ENCODE data around the gene BRAT1. TPM values are rescaled to one million over a fixed set of nuclear protein-coding genes. Genes with fewer than 3 reads are reported as not detected.

BRAT1 gene
- total and polyA plus RNA-seq, 5 donors from 2014 or later: 21.4 to 36.6 (median 31.3) TPM

- Histone ChIP-seq H3K27me3 (ENCODE audit: control insufficient read depth, insufficient read depth, low read length) (no peaks in the 10 kb centered on the region), H3K4me3 (ENCODE audit: low read depth, low read length) (no peak overlapping the region), H3K9me3 (ENCODE audit: control insufficient read depth in 2 of 2, low read length in 2 of 2) (no peaks in the 10 kb centered on the region), H3K36me3 (ENCODE audit: control insufficient read depth, insufficient read depth, low read length) (no peaks in the 10 kb centered on the region), H3K27ac (ENCODE audit: insufficient read depth, low read length, poor library complexity, severe bottlenecking) (peak overlapping the region; percentile 98), H3K4me1 (ENCODE audit: control insufficient read depth, insufficient read depth, low read length, poor library complexity, severe bottlenecking) (peaks cover 70% of the 10 kb centered on the region)
- H3K36me3 Mint-ChIP-seq: no peaks in the 10 kb centered on the region
- H3K27me3 Mint-ChIP-seq: peaks cover 4% of the 10 kb centered on the region
- H3K4me3 Mint-ChIP-seq: peak overlapping the region in 3 of 4 donors; percentile 84 to 95 (median 88)
- DNase-seq (peak; percentile 60 to 94 (median 79)), ATAC-seq (ENCODE audit: low read depth in 2 of 2) (peak; percentile 57 to 67)
- H3K9me3 Mint-ChIP-seq: no peaks in the 10 kb centered on the region
- peak overlapping the region; percentile 94 to 98 (median 97) for H3K27ac Mint-ChIP-seq
- H3K4me1 Mint-ChIP-seq: peaks cover 0 to 42% (median 27%) of the 10 kb centered on the region in 4 donors
These were observed 44.2 kb downstream of the BRAT1 start for GRCh38 chr7:2510909-2511768.

- no peaks in the 10 kb centered on the region for H3K36me3 ChIP-seq (ENCODE audit: control insufficient read depth, insufficient read depth, low read length)
- no peaks in the 10 kb centered on the region for H3K36me3 Mint-ChIP-seq
- H3K27ac ChIP-seq (ENCODE audit: insufficient read depth, low read length, poor library complexity, severe bottlenecking): peak overlapping the region; percentile 98
- no peaks in the 10 kb centered on the region for H3K27me3 ChIP-seq (ENCODE audit: control insufficient read depth, insufficient read depth, low read length)
- H3K9me3 ChIP-seq (ENCODE audit: control insufficient read depth in 2 of 2, low read length in 2 of 2): no peaks in the 10 kb centered on the region
- peak overlapping the region; percentile 94 to 98 (median 97) for H3K27ac Mint-ChIP-seq
- H3K4me1 Mint-ChIP-seq: peaks cover 0 to 42% (median 27%) of the 10 kb centered on the region in 4 donors
- peak overlapping the region in 3 of 4 donors; percentile 84 to 95 (median 88) for H3K4me3 Mint-ChIP-seq
- peaks cover 70% of the 10 kb centered on the region for H3K4me1 ChIP-seq (ENCODE audit: control insufficient read depth, insufficient read depth, low read length, poor library complexity, severe bottlenecking)
- peaks cover 4% of the 10 kb centered on the region for H3K27me3 Mint-ChIP-seq
- ATAC-seq (ENCODE audit: low read depth in 2 of 2): no peak
- H3K4me3 ChIP-seq (ENCODE audit: low read depth, low read length): no peak overlapping the region
- H3K9me3 Mint-ChIP-seq: no peaks in the 10 kb centered on the region
- no peak for DNase-seq
These were observed 45.1 kb downstream of the BRAT1 start for GRCh38 chr7:2510130-2510776.

GRCh38 chr7:2509298-2509906, 45.9 kb downstream of the BRAT1 start:
- H3K4me3 ChIP-seq (ENCODE audit: low read depth, low read length): peak overlapping the region; percentile 55
- Mint-ChIP-seq H3K4me3 (peak overlapping the region in 3 of 4 donors; percentile 87 to 93 (median 88)), H3K27ac (peak overlapping the region; percentile 94 to 98 (median 97)), H3K36me3 (no peaks in the 10 kb centered on the region), H3K4me1 (peaks cover 0 to 42% (median 27%) of the 10 kb centered on the region in 4 donors), H3K27me3 (peaks cover 4% of the 10 kb centered on the region), H3K9me3 (no peaks in the 10 kb centered on the region)
- DNase-seq (no peak), ATAC-seq (ENCODE audit: low read depth in 2 of 2) (no peak)
- H3K27ac ChIP-seq (ENCODE audit: insufficient read depth, low read length, poor library complexity, severe bottlenecking): peak overlapping the region; percentile 98
- no peaks in the 10 kb centered on the region for H3K27me3 ChIP-seq (ENCODE audit: control insufficient read depth, insufficient read depth, low read length)
- no peaks in the 10 kb centered on the region for H3K36me3 ChIP-seq (ENCODE audit: control insufficient read depth, insufficient read depth, low read length)
- no peaks in the 10 kb centered on the region for H3K9me3 ChIP-seq (ENCODE audit: control insufficient read depth in 2 of 2, low read length in 2 of 2)
- H3K4me1 ChIP-seq (ENCODE audit: control insufficient read depth, insufficient read depth, low read length, poor library complexity, severe bottlenecking): peaks cover 70% of the 10 kb centered on the region

- H3K36me3 ChIP-seq (ENCODE audit: control insufficient read depth, insufficient read depth, low read length): no peaks in the 10 kb centered on the region
- H3K4me1 ChIP-seq (ENCODE audit: control insufficient read depth, insufficient read depth, low read length, poor library complexity, severe bottlenecking): peaks cover 64% of the 10 kb centered on the region
- H3K27ac ChIP-seq (ENCODE audit: insufficient read depth, low read length, poor library complexity, severe bottlenecking): peak overlapping the region; percentile 98
- H3K9me3 ChIP-seq (ENCODE audit: control insufficient read depth in 2 of 2, low read length in 2 of 2): no peaks in the 10 kb centered on the region
- ATAC-seq (ENCODE audit: low read depth in 2 of 2) (peak; percentile 70 to 72), DNase-seq (peak; percentile 73 to 95 (median 87))
- H3K4me3 ChIP-seq (ENCODE audit: low read depth, low read length): peak overlapping the region; percentile 55
- H3K4me3 Mint-ChIP-seq: peak overlapping the region in 3 of 4 donors; percentile 87 to 93 (median 88)
- H3K27ac Mint-ChIP-seq: peak overlapping the region; percentile 94 to 98 (median 97)
- no peaks in the 10 kb centered on the region for H3K36me3 Mint-ChIP-seq
- H3K27me3 Mint-ChIP-seq: peaks cover 4% of the 10 kb centered on the region
- no peaks in the 10 kb centered on the region for H3K27me3 ChIP-seq (ENCODE audit: control insufficient read depth, insufficient read depth, low read length)
- no peaks in the 10 kb centered on the region for H3K9me3 Mint-ChIP-seq
- peaks cover 0 to 42% (median 27%) of the 10 kb centered on the region in 4 donors for H3K4me1 Mint-ChIP-seq
These were observed 46.8 kb downstream of the BRAT1 start for GRCh38 chr7:2508327-2509215.

GRCh38 chr7:2507917-2508306, 47.4 kb downstream of the BRAT1 start:
- peaks cover 4% of the 10 kb centered on the region for H3K27me3 Mint-ChIP-seq
- Histone ChIP-seq H3K27me3 (ENCODE audit: control insufficient read depth, insufficient read depth, low read length) (no peaks in the 10 kb centered on the region), H3K27ac (ENCODE audit: insufficient read depth, low read length, poor library complexity, severe bottlenecking) (peak overlapping the region; percentile 98), H3K9me3 (ENCODE audit: control insufficient read depth in 2 of 2, low read length in 2 of 2) (no peaks in the 10 kb centered on the region), H3K36me3 (ENCODE audit: control insufficient read depth, insufficient read depth, low read length) (no peaks in the 10 kb centered on the region), H3K4me3 (ENCODE audit: low read depth, low read length) (no peak overlapping the region), H3K4me1 (ENCODE audit: control insufficient read depth, insufficient read depth, low read length, poor library complexity, severe bottlenecking) (peaks cover 57% of the 10 kb centered on the region)
- DNase-seq (no peak), ATAC-seq (ENCODE audit: low read depth in 2 of 2) (no peak)
- no peaks in the 10 kb centered on the region for H3K36me3 Mint-ChIP-seq
- H3K4me1 Mint-ChIP-seq: peaks cover 0 to 42% (median 24%) of the 10 kb centered on the region in 4 donors
- H3K9me3 Mint-ChIP-seq: no peaks in the 10 kb centered on the region
- peak overlapping the region; percentile 94 to 98 (median 97) for H3K27ac Mint-ChIP-seq
- peak overlapping the region in 3 of 4 donors; percentile 87 to 93 (median 88) for H3K4me3 Mint-ChIP-seq

GRCh38 chr7:2507208-2507916, 48.0 kb downstream of the BRAT1 start:
- DNase-seq (no peak), ATAC-seq (ENCODE audit: low read depth in 2 of 2) (no peak)
- Histone ChIP-seq H3K4me3 (ENCODE audit: low read depth, low read length) (no peak overlapping the region), H3K4me1 (ENCODE audit: control insufficient read depth, insufficient read depth, low read length, poor library complexity, severe bottlenecking) (peaks cover 51% of the 10 kb centered on the region), H3K36me3 (ENCODE audit: control insufficient read depth, insufficient read depth, low read length) (no peaks in the 10 kb centered on the region), H3K27ac (ENCODE audit: insufficient read depth, low read length, poor library complexity, severe bottlenecking) (peak overlapping the region; percentile 98), H3K9me3 (ENCODE audit: control insufficient read depth in 2 of 2, low read length in 2 of 2) (no peaks in the 10 kb centered on the region), H3K27me3 (ENCODE audit: control insufficient read depth, insufficient read depth, low read length) (no peaks in the 10 kb centered on the region)
- H3K27me3 Mint-ChIP-seq: peaks cover 4% of the 10 kb centered on the region
- H3K27ac Mint-ChIP-seq: peak overlapping the region in 2 of 3 donors; percentile 94 to 98
- H3K4me3 Mint-ChIP-seq: no peak overlapping the region
- no peaks in the 10 kb centered on the region for H3K9me3 Mint-ChIP-seq
- H3K4me1 Mint-ChIP-seq: peaks cover 0 to 42% (median 18%) of the 10 kb centered on the region in 4 donors
- H3K36me3 Mint-ChIP-seq: no peaks in the 10 kb centered on the region
